PC-9 (cell line): Measurements from ENCODE around the gene CYP2E1.

Source experiments
- CTCF ChIP-seq: fragments of 200-600 bp; sonication (generic); conservative IDR thresholded peaks from 2 replicates; pipeline ENCODE4 v1.6.1; 2017; ENCODE audit warnings: mixed run types, antibody characterized with exemption, mild to moderate bottlenecking, moderate library complexity
- EZH2 ChIP-seq: fragments of 200-600 bp; sonication (generic); IDR thresholded peaks from 2 replicates; pipeline ENCODE4 v1.8.0; 2017; ENCODE audit warnings: antibody characterized with exemption, low read depth

- no peak for TF ChIP-seq CTCF
- no peak for TF ChIP-seq EZH2
Measured at GRCh38 chr10:133484818-133485217, 42.3 kb upstream of the CYP2E1 start.
